PFSK-1 (cell line): ENCODE results near the gene PFDN6. TPM values are rescaled to one million over a fixed set of nuclear protein-coding genes. Genes with fewer than 3 reads are reported as not detected.

Experiments
- FOXP2 ChIP-seq: optimal IDR thresholded peaks from 2 replicates; pipeline ENCODE3; 2011; ENCODE audit warnings: borderline replicate concordance, control low read depth, inconsistent platforms; ENCODE audit not compliant: insufficient read depth; ENCODE audit errors: extremely low read length, extremely low read depth
- POLR2AphosphoS5 ChIP-seq: IDR thresholded peaks from 2 replicates; pipeline ENCODE4 v1.6.1; 2012; ENCODE audit warnings: low read depth, mild to moderate bottlenecking, control low read depth, low read length, moderate library complexity
- SIN3A ChIP-seq: IDR thresholded peaks from 2 replicates; pipeline ENCODE4 v1.6.1; 2012; ENCODE audit warnings: mild to moderate bottlenecking, low read length, moderate library complexity, borderline replicate concordance; ENCODE audit not compliant: insufficient read depth
- TAF1 ChIP-seq: IDR thresholded peaks from 2 replicates; pipeline ENCODE4 v1.6.1; 2012; ENCODE audit warnings: low read length, control low read depth, borderline replicate concordance; ENCODE audit not compliant: insufficient read depth
- polyA plus RNA-seq: library from polyadenylated mRNA; unstranded; fragments of >200 nt; gene quantifications from one replicate; pipeline ENCODE4 v1.2.1, GENCODE V29; 2012; ENCODE audit warnings: low read depth, missing spikeins; ENCODE audit not compliant: insufficient read length
- TF ChIP-seq, protein P1 (sequence below), 2 experiments: IDR thresholded peaks; 2 replicates each; pipeline versions ENCODE4 v1.6.1 to v1.8.0; 2011 to 2012; ENCODE audit warnings: low read depth in 2 of 2, low read length in 2 of 2, control low read depth in 1 of 2, inconsistent platforms in 1 of 2, mild to moderate bottlenecking in 1 of 2, moderate library complexity in 1 of 2; ENCODE audit not compliant: insufficient read depth in 1 of 2

The PFDN6 gene
- 94.4 TPM for polyA plus RNA-seq

GRCh38 chr6:33288921-33289783, at the start of gene PFDN6, which contains the start of gene WDR46:
PFDN6 (plus strand) TSS chr6:33289601; CDS start chr6:33289857, 256 bp downstream.
WDR46 (minus strand) TSS chr6:33289239; CDS start chr6:33289170, 69 bp downstream.
- peak; percentile 80; the same call in 1 of the 2 replicates for TF ChIP-seq TAF1
- TF ChIP-seq FOXP2, result no peak
- peak; percentile 77; the same call in 1 of the 2 replicates for TF ChIP-seq POLR2AphosphoS5
- TF ChIP-seq SIN3A, result peak; percentile 96
- TF ChIP-seq, protein P1, sequence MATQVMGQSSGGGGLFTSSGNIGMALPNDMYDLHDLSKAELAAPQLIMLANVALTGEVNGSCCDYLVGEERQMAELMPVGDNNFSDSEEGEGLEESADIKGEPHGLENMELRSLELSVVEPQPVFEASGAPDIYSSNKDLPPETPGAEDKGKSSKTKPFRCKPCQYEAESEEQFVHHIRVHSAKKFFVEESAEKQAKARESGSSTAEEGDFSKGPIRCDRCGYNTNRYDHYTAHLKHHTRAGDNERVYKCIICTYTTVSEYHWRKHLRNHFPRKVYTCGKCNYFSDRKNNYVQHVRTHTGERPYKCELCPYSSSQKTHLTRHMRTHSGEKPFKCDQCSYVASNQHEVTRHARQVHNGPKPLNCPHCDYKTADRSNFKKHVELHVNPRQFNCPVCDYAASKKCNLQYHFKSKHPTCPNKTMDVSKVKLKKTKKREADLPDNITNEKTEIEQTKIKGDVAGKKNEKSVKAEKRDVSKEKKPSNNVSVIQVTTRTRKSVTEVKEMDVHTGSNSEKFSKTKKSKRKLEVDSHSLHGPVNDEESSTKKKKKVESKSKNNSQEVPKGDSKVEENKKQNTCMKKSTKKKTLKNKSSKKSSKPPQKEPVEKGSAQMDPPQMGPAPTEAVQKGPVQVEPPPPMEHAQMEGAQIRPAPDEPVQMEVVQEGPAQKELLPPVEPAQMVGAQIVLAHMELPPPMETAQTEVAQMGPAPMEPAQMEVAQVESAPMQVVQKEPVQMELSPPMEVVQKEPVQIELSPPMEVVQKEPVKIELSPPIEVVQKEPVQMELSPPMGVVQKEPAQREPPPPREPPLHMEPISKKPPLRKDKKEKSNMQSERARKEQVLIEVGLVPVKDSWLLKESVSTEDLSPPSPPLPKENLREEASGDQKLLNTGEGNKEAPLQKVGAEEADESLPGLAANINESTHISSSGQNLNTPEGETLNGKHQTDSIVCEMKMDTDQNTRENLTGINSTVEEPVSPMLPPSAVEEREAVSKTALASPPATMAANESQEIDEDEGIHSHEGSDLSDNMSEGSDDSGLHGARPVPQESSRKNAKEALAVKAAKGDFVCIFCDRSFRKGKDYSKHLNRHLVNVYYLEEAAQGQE (IDR thresholded peaks at IDR 0.05; ENCODE audit: insufficient read depth in 1 of 2, low read depth in 2 of 2, low read length in 2 of 2), result no peak

GRCh38 chr6:33241968-33242367, 47.4 kb upstream of the PFDN6 start:
- TF ChIP-seq FOXP2 (no peak), SIN3A (no peak), TAF1 (no peak), POLR2AphosphoS5 (no peak)
- TF ChIP-seq, protein P1 (IDR thresholded peaks at IDR 0.05; ENCODE audit: insufficient read depth in 1 of 2, low read depth in 2 of 2, low read length in 2 of 2), result no peak

GRCh38 chr6:33243476-33243875, 45.9 kb upstream of the PFDN6 start:
- no peak for TF ChIP-seq TAF1

DNA sequence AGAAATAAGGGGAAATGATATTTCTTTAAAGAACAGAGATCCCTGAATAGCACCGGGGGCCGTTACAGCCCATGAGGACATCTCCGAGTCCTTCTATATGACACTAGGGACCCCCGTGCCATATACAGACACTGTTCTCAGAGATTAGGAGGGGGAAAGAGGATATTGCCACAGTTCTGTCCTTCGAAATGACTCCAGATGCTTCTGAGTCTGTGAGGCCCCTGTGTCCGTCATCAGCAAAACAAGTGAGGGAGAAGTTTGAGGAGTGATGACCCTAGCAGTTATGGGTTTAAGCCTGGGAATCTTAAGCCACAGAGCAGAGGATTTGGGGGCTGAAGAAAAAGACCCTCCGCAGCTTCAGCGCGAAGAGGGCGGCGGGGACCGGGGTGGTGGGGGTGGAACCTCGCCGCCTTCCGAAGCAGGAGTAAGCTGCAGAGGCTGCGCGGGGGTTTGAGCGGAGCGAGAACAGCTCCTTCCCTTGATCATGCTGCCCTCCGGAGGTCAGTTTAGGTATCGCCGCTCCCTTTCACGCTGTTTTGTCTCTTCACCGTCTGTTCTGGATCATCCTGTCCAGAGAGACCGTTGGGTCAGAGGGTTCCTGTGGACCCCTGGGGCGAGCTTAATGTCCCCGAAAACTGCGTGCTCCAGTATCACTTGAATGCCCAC, 41.3 kb upstream of the PFDN6 start:
- TF ChIP-seq, protein P1 (IDR thresholded peaks at IDR 0.05; ENCODE audit: insufficient read depth in 1 of 2, low read depth in 2 of 2, low read length in 2 of 2), result no peak
- TF ChIP-seq FOXP2, result peak; percentile 27
- TF ChIP-seq SIN3A, result 0 out of 2 replicates have a peak, but pooled peaks have one; percentile 53
- no peak for TF ChIP-seq POLR2AphosphoS5

DNA sequence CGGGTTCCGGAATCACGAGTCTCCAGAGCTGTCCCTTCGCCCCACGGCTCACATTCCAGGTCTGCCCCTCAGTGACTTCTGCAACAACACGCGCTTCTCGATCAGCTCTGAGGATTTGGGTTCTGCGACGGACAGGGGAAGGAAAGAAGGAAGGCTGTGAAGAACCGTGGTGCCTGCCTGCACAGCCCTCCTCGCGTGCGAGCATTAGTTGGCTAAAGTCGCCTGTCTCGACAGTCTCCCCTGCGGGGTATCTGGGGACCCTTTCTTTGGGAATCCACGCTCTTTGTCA, 40.8 kb upstream of the PFDN6 start:
- TF ChIP-seq, protein P1 (IDR thresholded peaks at IDR 0.05; ENCODE audit: insufficient read depth in 1 of 2, low read depth in 2 of 2, low read length in 2 of 2), result no peak
- TF ChIP-seq TAF1, result no peak
- TF ChIP-seq SIN3A, result no peak
- TF ChIP-seq FOXP2, result peak; percentile 1
- no peak for TF ChIP-seq POLR2AphosphoS5
